Activated CD4-positive, alpha-beta T cell treated with anti-CD3 and anti-CD28 coated beads, Interleukin-2, amount 10 ng/mL, durations not matched to agents 24 days and 14 days (primary cell): Measurements from ENCODE around the gene EHMT1. TPM values are rescaled to one million over a fixed set of nuclear protein-coding genes. Genes with fewer than 3 reads are reported as not detected.

ENCODE experiments used
- DNase-seq: peaks from one replicate; pipeline ENCODE4 v3.0.0; 2022
- H3K27ac Mint-ChIP-seq: one replicate; pipeline ENCODE4 v1.8.0; 2022; ENCODE audit warnings: mild to moderate bottlenecking, mixed read lengths
- H3K27me3 Mint-ChIP-seq: one replicate; pipeline ENCODE4 v1.8.0; 2022; ENCODE audit warnings: mixed read lengths
- H3K36me3 Mint-ChIP-seq: one replicate; pipeline ENCODE4 v1.8.0; 2022; ENCODE audit warnings: low read depth, mild to moderate bottlenecking, mixed read lengths
- H3K4me1 Mint-ChIP-seq: one replicate; pipeline ENCODE4 v1.8.0; 2021; ENCODE audit warnings: mixed read lengths
- H3K4me3 Mint-ChIP-seq: one replicate; pipeline ENCODE4 v1.8.0; 2022; ENCODE audit warnings: mild to moderate bottlenecking, moderate library complexity, mixed read lengths
- H3K9me3 Mint-ChIP-seq: one replicate; pipeline ENCODE4 v1.8.0; 2021; ENCODE audit warnings: mixed read lengths
- intact Hi-C: fragments of 100-400 bp; cut with micrococcal nuclease; formaldehyde crosslinking; loops from one replicate; pipeline ENCODE4 v1.15.1; 2023
- total RNA-seq: library from RNA; stranded (reverse); gene quantifications from 2 replicates; pipeline ENCODE4 v1.2.3, GENCODE V29; 2022

EHMT1 gene
- total RNA-seq, 1 donor from 2014 or later: 99.4 TPM

GRCh38 chr9:137816531-137817235, 197.9 kb downstream of the EHMT1 start:
- intact Hi-C loops: no loop called here
- Mint-ChIP-seq H3K4me1 (no peaks in the 10 kb centered on the region), H3K4me3 (no peak overlapping the region), H3K27me3 (no peaks in the 10 kb centered on the region), H3K9me3 (no peaks in the 10 kb centered on the region), H3K36me3 (peaks cover 60% of the 10 kb centered on the region), H3K27ac (no peak overlapping the region)
- DNase-seq: no peak

- Mint-ChIP-seq H3K27me3 (no peaks in the 10 kb centered on the region), H3K27ac (no peak overlapping the region), H3K4me3 (no peak overlapping the region), H3K36me3 (peaks cover 68% of the 10 kb centered on the region), H3K4me1 (no peaks in the 10 kb centered on the region), H3K9me3 (no peaks in the 10 kb centered on the region)
- intact Hi-C loops: no loop called here
- DNase-seq: no peak
These were observed 198.7 kb downstream of the EHMT1 start for GRCh38 chr9:137817236-137818200.

GRCh38 chr9:137818286-137818685, 199.5 kb downstream of the EHMT1 start:
- no peak overlapping the region for H3K4me3 Mint-ChIP-seq
- intact Hi-C loops: no loop called here
- DNase-seq: no peak
- H3K4me1 Mint-ChIP-seq: no peaks in the 10 kb centered on the region
- H3K36me3 Mint-ChIP-seq: peaks cover 63% of the 10 kb centered on the region
- no peaks in the 10 kb centered on the region for H3K9me3 Mint-ChIP-seq
- H3K27ac Mint-ChIP-seq: no peak overlapping the region
- H3K27me3 Mint-ChIP-seq: no peaks in the 10 kb centered on the region

GRCh38 chr9:137820161-137820855, 201.5 kb downstream of the EHMT1 start:
- Mint-ChIP-seq H3K4me1 (no peaks in the 10 kb centered on the region), H3K9me3 (no peaks in the 10 kb centered on the region), H3K27me3 (no peaks in the 10 kb centered on the region), H3K4me3 (no peak overlapping the region), H3K36me3 (peaks cover 66% of the 10 kb centered on the region), H3K27ac (no peak overlapping the region)
- no peak for DNase-seq
- intact Hi-C loops: no loop called here

GRCh38 chr9:137823986-137824771, 205.4 kb downstream of the EHMT1 start:
- no peaks in the 10 kb centered on the region for H3K9me3 Mint-ChIP-seq
- no peak overlapping the region for H3K27ac Mint-ChIP-seq
- H3K36me3 Mint-ChIP-seq: peaks cover 58% of the 10 kb centered on the region
- no peak for DNase-seq
- H3K4me3 Mint-ChIP-seq: no peak overlapping the region
- intact Hi-C loops: no loop called here
- H3K27me3 Mint-ChIP-seq: no peaks in the 10 kb centered on the region
- no peaks in the 10 kb centered on the region for H3K4me1 Mint-ChIP-seq

GRCh38 chr9:137825324-137825989, 206.7 kb downstream of the EHMT1 start:
- Mint-ChIP-seq H3K27ac (no peak overlapping the region), H3K4me3 (no peak overlapping the region), H3K27me3 (no peaks in the 10 kb centered on the region), H3K4me1 (no peaks in the 10 kb centered on the region), H3K36me3 (peaks cover 49% of the 10 kb centered on the region), H3K9me3 (no peaks in the 10 kb centered on the region)
- intact Hi-C loops: no loop called here
- no peak for DNase-seq

- peaks cover 43% of the 10 kb centered on the region for H3K36me3 Mint-ChIP-seq
- intact Hi-C loops: no loop called here
- H3K4me1 Mint-ChIP-seq: no peaks in the 10 kb centered on the region
- H3K27me3 Mint-ChIP-seq: no peaks in the 10 kb centered on the region
- no peak for DNase-seq
- H3K9me3 Mint-ChIP-seq: no peaks in the 10 kb centered on the region
- H3K4me3 Mint-ChIP-seq: no peak overlapping the region
- H3K27ac Mint-ChIP-seq: no peak overlapping the region
These were observed 209.2 kb downstream of the EHMT1 start for GRCh38 chr9:137827908-137828526.

GRCh38 chr9:137828527-137829259, 209.9 kb downstream of the EHMT1 start:
- Mint-ChIP-seq H3K9me3 (no peaks in the 10 kb centered on the region), H3K4me3 (no peak overlapping the region), H3K36me3 (peaks cover 43% of the 10 kb centered on the region), H3K4me1 (no peaks in the 10 kb centered on the region), H3K27ac (no peak overlapping the region), H3K27me3 (no peaks in the 10 kb centered on the region)
- intact Hi-C loops: no loop called here
- DNase-seq: peak; percentile 69

- no peak for DNase-seq
- Mint-ChIP-seq H3K4me3 (no peak overlapping the region), H3K27me3 (no peaks in the 10 kb centered on the region), H3K9me3 (no peaks in the 10 kb centered on the region), H3K36me3 (peaks cover 37% of the 10 kb centered on the region), H3K27ac (no peak overlapping the region), H3K4me1 (no peaks in the 10 kb centered on the region)
- intact Hi-C loops: no loop called here
These were observed 210.6 kb downstream of the EHMT1 start for GRCh38 chr9:137829260-137829996.

GRCh38 chr9:137832191-137832700, 213.4 kb downstream of the EHMT1 start:
- no peaks in the 10 kb centered on the region for H3K4me1 Mint-ChIP-seq
- H3K36me3 Mint-ChIP-seq: peaks cover 19% of the 10 kb centered on the region
- no peak overlapping the region for H3K4me3 Mint-ChIP-seq
- no peaks in the 10 kb centered on the region for H3K9me3 Mint-ChIP-seq
- no peak for DNase-seq
- H3K27me3 Mint-ChIP-seq: no peaks in the 10 kb centered on the region
- H3K27ac Mint-ChIP-seq: no peak overlapping the region
- intact Hi-C loops: no loop called here

GRCh38 chr9:137832830-137833590, 214.2 kb downstream of the EHMT1 start:
- no peaks in the 10 kb centered on the region for H3K27me3 Mint-ChIP-seq
- H3K4me3 Mint-ChIP-seq: no peak overlapping the region
- H3K27ac Mint-ChIP-seq: no peak overlapping the region
- no peak for DNase-seq
- no peaks in the 10 kb centered on the region for H3K9me3 Mint-ChIP-seq
- peaks cover 18% of the 10 kb centered on the region for H3K36me3 Mint-ChIP-seq
- intact Hi-C loops: no loop called here
- no peaks in the 10 kb centered on the region for H3K4me1 Mint-ChIP-seq
